ENCODE data around the gene KSR2.

The KSR2 gene

GRCh38 chr12:117518594-117519270 is 450.1 kb downstream of the KSR2 start:
- no peak for DNase-seq

GRCh38 chr12:117517219-117517739 is 451.5 kb downstream of the KSR2 start:
- DNase-seq: no peak

- no peak for DNase-seq
Observed at GRCh38 chr12:117516034-117516433, 452.8 kb downstream of the KSR2 start.

- no peak for DNase-seq
Observed at GRCh38 chr12:117514016-117514415, 454.8 kb downstream of the KSR2 start.

- DNase-seq: no peak
Observed at GRCh38 chr12:117513353-117513752, 455.4 kb downstream of the KSR2 start.

- DNase-seq: no peak
Observed at GRCh38 chr12:117508468-117508867, 460.3 kb downstream of the KSR2 start.

- DNase-seq: no peak
Observed at GRCh38 chr12:117507548-117507947, 461.2 kb downstream of the KSR2 start.

GRCh38 chr12:117506333-117506732 is 462.5 kb downstream of the KSR2 start:
- DNase-seq: no peak

GRCh38 chr12:117502633-117503032 is 466.2 kb downstream of the KSR2 start:
- DNase-seq: no peak

- no peak for DNase-seq
Observed at GRCh38 chr12:117502233-117502632, 466.6 kb downstream of the KSR2 start.

GRCh38 chr12:117501076-117501869 is 467.5 kb downstream of the KSR2 start:
- DNase-seq: no peak

- DNase-seq: no peak
Observed at GRCh38 chr12:117499759-117500485, 468.9 kb downstream of the KSR2 start.

GRCh38 chr12:117498880-117499279 is 469.9 kb downstream of the KSR2 start:
- DNase-seq: no peak

- DNase-seq: no peak
Observed at GRCh38 chr12:117498256-117498655, 470.5 kb downstream of the KSR2 start.

GRCh38 chr12:117497407-117497806 is 471.4 kb downstream of the KSR2 start:
- DNase-seq: no peak

- DNase-seq: no peak
Observed at GRCh38 chr12:117494833-117495655, 473.7 kb downstream of the KSR2 start.

- no peak for DNase-seq
Observed at GRCh38 chr12:117491711-117492110, 477.1 kb downstream of the KSR2 start.

- DNase-seq: no peak
Observed at GRCh38 chr12:117490130-117490529, 478.7 kb downstream of the KSR2 start.

GRCh38 chr12:117489671-117490070 is 479.1 kb downstream of the KSR2 start:
- DNase-seq: no peak

GRCh38 chr12:117486840-117487659 is 481.7 kb downstream of the KSR2 start:
- no peak for DNase-seq

GRCh38 chr12:117485984-117486839 is 482.6 kb downstream of the KSR2 start:
- no peak for DNase-seq
